Loucy (cell line): ENCODE results near the gene AFF3.

ENCODE experiments used
- H2AFZ ChIP-seq: fragments of 200-600 bp; sonication (generic); 2 replicates; pipeline ENCODE4 v1.6.0; 2016; ENCODE audit warnings: antibody characterized with exemption, mild to moderate bottlenecking, low read length, moderate library complexity
- H3F3A ChIP-seq: fragments of 200-600 bp; 2 replicates; pipeline ENCODE4 v1.6.0; 2016; ENCODE audit warnings: antibody characterized with exemption, low read depth, mild to moderate bottlenecking
- H3K27me3 ChIP-seq: fragments of 200-600 bp; sonication (generic); 2 replicates; pipeline ENCODE4 v1.6.1; 2014; ENCODE audit warnings: low read length, mild to moderate bottlenecking; ENCODE audit not compliant: insufficient read depth, poor library complexity, severe bottlenecking
- H3K36me3 ChIP-seq: fragments of 200-600 bp; sonication (generic); 2 replicates; pipeline ENCODE4 v1.6.1; 2016; ENCODE audit warnings: low read length; ENCODE audit not compliant: insufficient read depth
- H3K4me1 ChIP-seq: fragments of 200-600 bp; sonication (generic); 2 replicates; pipeline ENCODE4 v1.5.1; 2014; ENCODE audit warnings: low read length, mild to moderate bottlenecking; ENCODE audit not compliant: insufficient read depth, poor library complexity, severe bottlenecking
- H3K4me2 ChIP-seq: fragments of 200-600 bp; sonication (generic); 2 replicates; pipeline ENCODE4 v1.6.0; 2014; ENCODE audit warnings: antibody characterized with exemption, low read length, low read depth, mild to moderate bottlenecking; ENCODE audit not compliant: poor library complexity, severe bottlenecking
- H3K4me3 ChIP-seq: fragments of 200-600 bp; sonication (generic); 2 replicates; pipeline ENCODE4 v1.5.1; 2014; ENCODE audit warnings: low read length, mild to moderate bottlenecking, mixed read lengths; ENCODE audit not compliant: poor library complexity, severe bottlenecking
- H3K79me2 ChIP-seq: fragments of 200-600 bp; sonication (generic); 2 replicates; pipeline ENCODE4 v1.6.1; 2014; ENCODE audit warnings: low read length; ENCODE audit not compliant: insufficient read depth
- H3K9ac ChIP-seq: fragments of 200-600 bp; sonication (generic); 2 replicates; pipeline ENCODE4 v1.6.0; 2014; ENCODE audit warnings: mild to moderate bottlenecking, low read depth, low read length, moderate library complexity; ENCODE audit not compliant: poor library complexity, severe bottlenecking
- H3K9me2 ChIP-seq: fragments of 200-600 bp; sonication (generic); replicated peaks from 2 replicates; pipeline ENCODE4 v1.6.1; 2016; ENCODE audit warnings: low read depth, low read length, mixed read lengths
- H3K9me3 ChIP-seq: fragments of 200-600 bp; sonication (generic); 2 replicates; pipeline ENCODE4 v1.6.1; 2014; ENCODE audit warnings: mild to moderate bottlenecking, antibody characterized with exemption, low read length, low read depth; ENCODE audit not compliant: insufficient read depth
- H4K20me1 ChIP-seq: fragments of 200-600 bp; sonication (generic); 2 replicates; pipeline ENCODE4 v1.6.0; 2014; ENCODE audit warnings: antibody characterized with exemption, low read length, mild to moderate bottlenecking; ENCODE audit not compliant: insufficient read depth, poor library complexity, severe bottlenecking
- CTCF ChIP-seq: fragments of 200-600 bp; sonication (generic); conservative IDR thresholded peaks from 2 replicates; pipeline ENCODE4 v1.5.1; 2014; ENCODE audit warnings: mild to moderate bottlenecking, antibody characterized with exemption, low read length
- EZH2phosphoT487 ChIP-seq: fragments of 200-600 bp; IDR thresholded peaks from 2 replicates; pipeline ENCODE4 v1.6.1; 2018; ENCODE audit warnings: antibody characterized with exemption, mild to moderate bottlenecking, moderate library complexity, borderline replicate concordance

The AFF3 gene

GRCh38 chr2:100077935-100078334 lies 64.5 kb downstream of the AFF3 start:
- H3K9me3 ChIP-seq, result no peaks in the 10 kb centered on the region
- H3K36me3 ChIP-seq, result no peaks in the 10 kb centered on the region; the same call in 1 of the 2 replicates
- TF ChIP-seq EZH2phosphoT487, result no peak
- no peak for TF ChIP-seq CTCF
- no peak overlapping the region for H2AFZ ChIP-seq
- H3F3A ChIP-seq, result no peaks in the 10 kb centered on the region
- no peak overlapping the region for H3K4me3 ChIP-seq
- no peaks in the 10 kb centered on the region for H3K9me2 ChIP-seq
- H3K27me3 ChIP-seq, result no peaks in the 10 kb centered on the region
- H3K4me2 ChIP-seq, result no peak overlapping the region
- H3K79me2 ChIP-seq, result no peaks in the 10 kb centered on the region
- H3K9ac ChIP-seq, result no peak overlapping the region
- H3K4me1 ChIP-seq, result no peaks in the 10 kb centered on the region
- no peaks in the 10 kb centered on the region for H4K20me1 ChIP-seq

GRCh38 chr2:100077456-100077855 lies 64.9 kb downstream of the AFF3 start:
- Histone ChIP-seq H4K20me1 (no peaks in the 10 kb centered on the region), H3K9ac (no peak overlapping the region), H3K4me3 (no peak overlapping the region), H3K9me3 (no peaks in the 10 kb centered on the region), H3K36me3 (no peaks in the 10 kb centered on the region; the same call in 1 of the 2 replicates), H3K79me2 (no peaks in the 10 kb centered on the region), H3K4me1 (no peaks in the 10 kb centered on the region), H3F3A (no peaks in the 10 kb centered on the region), H3K27me3 (no peaks in the 10 kb centered on the region), H3K4me2 (no peak overlapping the region), H3K9me2 (no peaks in the 10 kb centered on the region), H2AFZ (no peak overlapping the region)
- TF ChIP-seq CTCF, result no peak
- TF ChIP-seq EZH2phosphoT487, result no peak

GRCh38 chr2:100075532-100075931 lies 66.9 kb downstream of the AFF3 start:
- Histone ChIP-seq H3K9me2 (no peaks in the 10 kb centered on the region), H3K9me3 (no peaks in the 10 kb centered on the region), H3K79me2 (no peaks in the 10 kb centered on the region), H3K4me2 (no peak overlapping the region), H3K9ac (no peak overlapping the region), H4K20me1 (no peaks in the 10 kb centered on the region), H3K4me1 (peaks cover 14% of the 10 kb centered on the region), H3K36me3 (no peaks in the 10 kb centered on the region; the same call in 1 of the 2 replicates), H3K27me3 (no peaks in the 10 kb centered on the region), H3F3A (no peaks in the 10 kb centered on the region), H3K4me3 (no peak overlapping the region), H2AFZ (no peak overlapping the region)
- no peak for TF ChIP-seq EZH2phosphoT487
- no peak for TF ChIP-seq CTCF
